Naive thymus-derived CD8-positive, alpha-beta T cell (primary cell): ENCODE data around the gene FMNL2. TPM values are rescaled to one million over a fixed set of nuclear protein-coding genes. Genes with fewer than 3 reads are reported as not detected.
A peak's percentile ranks its signal among the peaks of the same experiment; 100 is the strongest.

Experiments used
- ATAC-seq, 2 donors: fragments of 150-1000 bp; cut with Tn5 transposase in 1 of 2; sonication (Bioruptor Pico), chemical (Tn5 transposase) in 1 of 2; 1 replicate in 1 of 2; 2 replicates in 1 of 2; pipeline ENCODE4 v1.10.0; 2021; ENCODE audit warnings: mild to moderate bottlenecking in 2 of 2, moderate library complexity in 2 of 2
- POLR2A ChIA-PET: fragments of 350-600 bp; sonication (Branson Sonifier 250); formaldehyde crosslinking; loops from one replicate; lab custom pipeline; 2021; ENCODE audit warnings: antibody characterized with exemption; lab: Charles Lee
- DNase-seq, 10 donors: peaks; one replicate each; pipeline versions ENCODE4 v3.0.0 to v3.0.0-alpha.2; 2020 to 2022
- H3K27ac Mint-ChIP-seq, 10 donors: one replicate each; pipeline ENCODE4 v1.8.0; 2020 to 2022; ENCODE audit warnings: mild to moderate bottlenecking in 10 of 10, mixed read lengths in 10 of 10, moderate library complexity in 4 of 10, inconsistent platforms in 1 of 10
- H3K27me3 Mint-ChIP-seq, 5 donors: one replicate each; pipeline ENCODE4 v1.8.0; 2021 to 2022; ENCODE audit warnings: mixed read lengths in 5 of 5
- H3K36me3 Mint-ChIP-seq, 3 donors: one replicate each; pipeline ENCODE4 v1.8.0; 2020 to 2022; ENCODE audit warnings: mixed read lengths in 3 of 3, mild to moderate bottlenecking in 2 of 3, inconsistent platforms in 1 of 3
- H3K4me1 Mint-ChIP-seq, 4 donors: one replicate each; pipeline ENCODE4 v1.8.0; 2021 to 2022; ENCODE audit warnings: mixed read lengths in 4 of 4
- H3K4me3 Mint-ChIP-seq, 10 donors: one replicate each; pipeline ENCODE4 v1.8.0; 2020 to 2022; ENCODE audit warnings: mild to moderate bottlenecking in 10 of 10, mixed read lengths in 10 of 10, moderate library complexity in 6 of 10, inconsistent platforms in 1 of 10
- H3K9me3 Mint-ChIP-seq, 9 donors: one replicate each; pipeline ENCODE4 v1.8.0; 2020 to 2022; ENCODE audit warnings: mixed read lengths in 9 of 9, mild to moderate bottlenecking in 3 of 9, inconsistent platforms in 1 of 9, moderate library complexity in 1 of 9
- polyA plus RNA-seq, 3 donors: library from polyadenylated mRNA; unstranded; fragments of 300-500 nt; fragmentation: Illumina TruSeq; gene quantifications; one replicate each; pipeline ENCODE4 v1.2.3, GENCODE V29; 2021
- total RNA-seq, 8 experiments: library from RNA in 2 of 8; stranded (reverse) in 2 of 8; gene quantifications; one replicate each; pipeline ENCODE4 v1.2.3 and lab custom pipeline; 2021 to 2026

The FMNL2 gene
- total and polyA plus RNA-seq, 5 experiments from 2014 or later: 0.05 to 0.78 (median 0.14) TPM

GRCh38 chr2:152682663-152683062, 347.7 kb downstream of the FMNL2 start:
- no peaks in the 10 kb centered on the region for H3K27me3 Mint-ChIP-seq
- no peak for DNase-seq
- POLR2A ChIA-PET: no interaction called here
- no peaks in the 10 kb centered on the region for H3K9me3 Mint-ChIP-seq
- H3K36me3 Mint-ChIP-seq: peaks cover 0 to 70% (median 13%) of the 10 kb centered on the region in 3 donors
- peaks cover 14 to 39% (median 28%) of the 10 kb centered on the region in 4 donors for H3K4me1 Mint-ChIP-seq
- H3K4me3 Mint-ChIP-seq: no peak overlapping the region
- H3K27ac Mint-ChIP-seq: peak overlapping the region in 3 of 10 donors; percentile 16 to 44 (median 36)
- ATAC-seq: no peak

DNA sequence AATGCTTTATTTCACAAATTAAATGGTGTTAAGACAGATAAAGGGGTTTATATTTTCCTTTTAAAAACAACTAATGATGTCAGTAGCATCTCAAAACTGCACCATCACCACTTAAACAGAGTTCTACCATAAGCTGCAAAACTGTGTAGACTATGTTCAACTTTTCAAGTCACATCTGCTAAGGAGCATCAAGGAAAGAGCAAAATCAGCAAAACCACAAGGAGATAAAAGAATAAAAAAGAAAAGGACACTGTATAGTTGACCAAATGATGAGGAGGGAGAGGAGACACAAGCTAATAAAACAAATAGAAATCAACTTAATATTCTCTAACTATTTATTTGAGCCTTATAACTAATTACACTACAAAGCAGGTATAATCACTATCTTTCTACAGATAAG, 348.4 kb downstream of the FMNL2 start:
- DNase-seq (no peak), ATAC-seq (no peak)
- H3K4me3 Mint-ChIP-seq: no peak overlapping the region
- POLR2A ChIA-PET: no interaction called here
- peaks cover 15 to 39% (median 28%) of the 10 kb centered on the region in 4 donors for H3K4me1 Mint-ChIP-seq
- H3K27ac Mint-ChIP-seq: peak overlapping the region in 3 of 10 donors; percentile 16 to 46 (median 27)
- no peaks in the 10 kb centered on the region for H3K27me3 Mint-ChIP-seq
- no peaks in the 10 kb centered on the region for H3K9me3 Mint-ChIP-seq
- H3K36me3 Mint-ChIP-seq: peaks cover 0 to 72% (median 13%) of the 10 kb centered on the region in 3 donors

DNA sequence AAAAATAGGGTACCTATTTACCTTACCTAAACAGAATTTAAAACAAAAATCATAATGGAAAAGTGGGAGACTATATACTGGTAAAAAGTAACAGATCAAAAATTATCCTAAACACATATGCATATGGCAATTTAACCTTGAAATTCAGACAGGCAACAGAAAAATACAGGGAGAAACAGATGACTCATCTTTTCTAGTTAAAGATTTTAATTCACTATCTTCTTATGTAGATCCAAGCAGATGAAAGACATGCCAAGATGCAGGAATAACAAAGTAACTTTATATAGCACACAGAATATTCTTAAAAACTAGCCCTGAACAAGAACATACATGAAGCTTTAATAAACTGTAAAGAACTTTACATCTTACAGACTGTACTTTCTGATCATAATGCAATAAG, 351.3 kb downstream of the FMNL2 start:
- POLR2A ChIA-PET: no interaction called here
- no peak for ATAC-seq
- DNase-seq: no peak
- H3K36me3 Mint-ChIP-seq: peaks cover 0 to 65% (median 7%) of the 10 kb centered on the region in 3 donors
- H3K27ac Mint-ChIP-seq: peak overlapping the region in 1 of 10 donors; percentile 5
- H3K9me3 Mint-ChIP-seq: no peaks in the 10 kb centered on the region
- no peaks in the 10 kb centered on the region for H3K27me3 Mint-ChIP-seq
- H3K4me1 Mint-ChIP-seq: peaks cover 13 to 39% (median 30%) of the 10 kb centered on the region in 4 donors
- H3K4me3 Mint-ChIP-seq: no peak overlapping the region

- POLR2A ChIA-PET: interaction anchor here (0.8 kb wide), 1 partner anchor 24 kb away, joined by 3 read pairs; the partner anchor contains the start of gene PRPF40A
- Mint-ChIP-seq H3K36me3 (peaks cover 0 to 45% (median 3%) of the 10 kb centered on the region in 3 donors), H3K4me3 (no peak overlapping the region), H3K27ac (peak overlapping the region in 4 of 10 donors; percentile 4 to 88 (median 8)), H3K4me1 (peaks cover 9 to 44% (median 29%) of the 10 kb centered on the region in 4 donors), H3K9me3 (no peaks in the 10 kb centered on the region), H3K27me3 (no peaks in the 10 kb centered on the region)
- DNase-seq (no peak), ATAC-seq (no peak)
These were observed 358.1 kb downstream of the FMNL2 start for GRCh38 chr2:152693033-152693432.

DNA sequence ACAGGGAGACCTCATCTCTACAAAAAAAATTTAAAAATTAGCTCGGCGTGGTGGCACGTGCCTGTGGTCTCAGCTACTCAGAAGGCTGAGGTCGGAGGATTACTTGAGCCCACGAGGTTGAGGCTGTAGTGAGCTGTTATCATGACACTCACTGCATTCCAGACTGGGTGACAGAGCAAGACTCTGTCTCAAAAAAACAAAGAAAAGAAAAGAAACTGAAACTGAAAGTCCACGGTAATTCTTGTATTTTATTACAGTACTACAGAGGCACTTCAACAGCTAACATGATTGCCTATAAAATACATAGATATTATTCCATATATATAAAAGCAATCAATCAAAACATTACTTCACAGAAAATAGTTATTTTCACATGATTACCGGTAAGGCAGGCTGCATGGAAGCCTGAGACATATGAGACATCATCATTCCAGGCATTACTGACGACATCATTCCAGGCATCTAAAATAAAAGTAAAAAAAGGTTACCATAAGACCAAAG, 359.2 kb downstream of the FMNL2 start:
- Mint-ChIP-seq H3K27ac (peak overlapping the region; percentile 82 to 93 (median 91)), H3K4me3 (peak overlapping the region; percentile 58 to 87 (median 75)), H3K9me3 (no peaks in the 10 kb centered on the region), H3K27me3 (no peaks in the 10 kb centered on the region), H3K4me1 (peaks cover 8 to 52% (median 31%) of the 10 kb centered on the region in 4 donors), H3K36me3 (peaks cover 0 to 35% (median 3%) of the 10 kb centered on the region in 3 donors)
- ATAC-seq (peak; percentile 66 to 68), DNase-seq (peak in 2 of 10 donors; percentile 24 to 29)
- POLR2A ChIA-PET: no interaction called here

DNA sequence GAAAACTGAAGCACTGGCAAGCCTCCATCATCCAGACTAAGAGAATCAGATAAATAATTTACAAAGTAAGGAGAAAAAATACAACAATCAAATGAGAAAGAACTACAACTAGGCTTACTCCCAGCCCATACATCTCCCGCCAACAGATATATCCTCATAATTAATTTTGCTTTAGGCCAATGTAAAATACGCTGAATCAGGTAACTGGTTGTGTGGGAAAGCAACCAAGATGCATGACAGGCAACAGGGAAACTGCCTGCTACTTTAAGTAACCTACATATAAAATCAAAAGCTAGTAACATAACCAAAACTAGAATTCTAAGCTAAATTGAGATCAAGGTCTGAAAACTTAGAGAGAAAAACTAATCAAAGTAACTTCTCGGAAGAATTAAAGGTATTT, 360.8 kb downstream of the FMNL2 start:
- Mint-ChIP-seq H3K4me1 (peaks cover 10 to 60% (median 39%) of the 10 kb centered on the region in 4 donors), H3K9me3 (no peaks in the 10 kb centered on the region), H3K27me3 (no peaks in the 10 kb centered on the region), H3K36me3 (peaks cover 0 to 26% (median 3%) of the 10 kb centered on the region in 3 donors), H3K27ac (peak overlapping the region in 3 of 10 donors; percentile 20 to 72 (median 55)), H3K4me3 (peak overlapping the region in 6 of 10 donors; percentile 15 to 39 (median 25))
- DNase-seq (no peak), ATAC-seq (no peak)
- POLR2A ChIA-PET: no interaction called here

DNA sequence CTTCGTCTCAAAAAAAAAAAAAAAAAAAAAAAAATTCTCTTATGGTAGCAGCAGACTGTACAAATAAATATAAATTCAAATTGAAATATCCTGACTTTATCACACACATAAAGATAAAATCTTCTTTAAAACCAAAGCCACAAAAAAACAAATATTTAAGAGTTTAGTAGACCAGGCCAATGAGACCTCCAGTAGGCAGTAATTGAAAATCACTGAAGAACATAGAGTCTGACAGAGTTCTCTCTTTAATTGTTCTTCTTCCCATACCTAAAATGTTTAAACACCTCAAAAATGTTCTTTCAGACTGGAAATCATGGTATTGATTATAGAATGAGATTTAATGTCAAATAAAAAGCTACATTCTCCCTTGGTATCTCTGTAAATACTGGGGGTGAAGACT, 361.5 kb downstream of the FMNL2 start:
- Mint-ChIP-seq H3K9me3 (peaks cover 0 to 5% (median 4%) of the 10 kb centered on the region in 9 donors), H3K4me3 (peak overlapping the region in 1 of 10 donors; percentile 10), H3K4me1 (peaks cover 10 to 63% (median 43%) of the 10 kb centered on the region in 4 donors), H3K27me3 (no peaks in the 10 kb centered on the region), H3K27ac (peak overlapping the region in 3 of 10 donors; percentile 9 to 82 (median 55)), H3K36me3 (peaks cover 5 to 27% (median 8%) of the 10 kb centered on the region in 3 donors)
- ATAC-seq (no peak), DNase-seq (no peak)
- POLR2A ChIA-PET: no interaction called here

Other genes with a start within 250 kb of the FMNL2 start
- 1 to 10 TPM in 1 of 2 experiments, under 1 TPM in 1; 0.58 to 1.1 TPM for gene CACNB4, start 236.1 kb upstream of the FMNL2 start, total RNA-seq
- under 1 TPM in 1 of 3 donors, not detected in 2; 0.11 TPM for gene CACNB4, start 236.1 kb upstream of the FMNL2 start, polyA plus RNA-seq
- gene STAM2, start 159.4 kb upstream of the FMNL2 start, total RNA-seq: 10 to 100 TPM; 22.8 to 23.1 TPM
- 1 to 10 TPM; 2.1 to 5.2 (median 3.9) TPM for gene STAM2, start 159.4 kb upstream of the FMNL2 start, polyA plus RNA-seq